Measurements from ENCODE around the gene B4GALT5.

B4GALT5 gene

DNA sequence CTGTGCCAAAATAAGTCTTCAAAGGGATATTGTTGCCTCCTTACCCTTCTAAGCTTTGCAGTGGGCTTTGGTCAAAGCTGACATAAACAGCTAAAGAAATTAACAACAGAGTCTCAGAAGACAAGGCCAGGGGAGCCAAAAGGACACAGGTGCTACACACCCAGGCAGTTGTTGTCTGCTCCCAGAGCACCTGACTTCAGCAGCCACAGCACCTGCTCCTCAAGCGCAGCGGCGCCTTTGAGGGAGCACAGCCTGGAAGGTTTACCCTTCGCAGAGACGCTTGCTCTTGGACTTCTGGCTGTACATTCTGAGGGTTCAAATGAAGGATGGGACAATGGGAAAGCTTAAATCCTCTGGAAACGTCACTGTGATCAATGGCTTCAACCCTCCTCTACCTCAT, 16.6 kb downstream of the B4GALT5 start:
- Histone ChIP-seq H3K27me3 (no peaks in the 10 kb centered on the region), H3K36me3 (no peaks in the 10 kb centered on the region), H3K27ac (peak overlapping the region; percentile 96), H3K4me3 (ENCODE audit: low read depth in 1 of 2, low read length in 1 of 2) (no peak overlapping the region), H3K4me1 (ENCODE audit: control insufficient read depth in 1 of 2, insufficient read depth in 1 of 2, low read depth in 1 of 2, low read length in 1 of 2) (peaks cover 98 to 100% of the 10 kb centered on the region in 2 experiments), H3K9me3 (no peaks in the 10 kb centered on the region)
- TF ChIP-seq, protein P1, sequence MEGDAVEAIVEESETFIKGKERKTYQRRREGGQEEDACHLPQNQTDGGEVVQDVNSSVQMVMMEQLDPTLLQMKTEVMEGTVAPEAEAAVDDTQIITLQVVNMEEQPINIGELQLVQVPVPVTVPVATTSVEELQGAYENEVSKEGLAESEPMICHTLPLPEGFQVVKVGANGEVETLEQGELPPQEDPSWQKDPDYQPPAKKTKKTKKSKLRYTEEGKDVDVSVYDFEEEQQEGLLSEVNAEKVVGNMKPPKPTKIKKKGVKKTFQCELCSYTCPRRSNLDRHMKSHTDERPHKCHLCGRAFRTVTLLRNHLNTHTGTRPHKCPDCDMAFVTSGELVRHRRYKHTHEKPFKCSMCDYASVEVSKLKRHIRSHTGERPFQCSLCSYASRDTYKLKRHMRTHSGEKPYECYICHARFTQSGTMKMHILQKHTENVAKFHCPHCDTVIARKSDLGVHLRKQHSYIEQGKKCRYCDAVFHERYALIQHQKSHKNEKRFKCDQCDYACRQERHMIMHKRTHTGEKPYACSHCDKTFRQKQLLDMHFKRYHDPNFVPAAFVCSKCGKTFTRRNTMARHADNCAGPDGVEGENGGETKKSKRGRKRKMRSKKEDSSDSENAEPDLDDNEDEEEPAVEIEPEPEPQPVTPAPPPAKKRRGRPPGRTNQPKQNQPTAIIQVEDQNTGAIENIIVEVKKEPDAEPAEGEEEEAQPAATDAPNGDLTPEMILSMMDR (IDR thresholded peaks at IDR 0.05), result no peak

DNA sequence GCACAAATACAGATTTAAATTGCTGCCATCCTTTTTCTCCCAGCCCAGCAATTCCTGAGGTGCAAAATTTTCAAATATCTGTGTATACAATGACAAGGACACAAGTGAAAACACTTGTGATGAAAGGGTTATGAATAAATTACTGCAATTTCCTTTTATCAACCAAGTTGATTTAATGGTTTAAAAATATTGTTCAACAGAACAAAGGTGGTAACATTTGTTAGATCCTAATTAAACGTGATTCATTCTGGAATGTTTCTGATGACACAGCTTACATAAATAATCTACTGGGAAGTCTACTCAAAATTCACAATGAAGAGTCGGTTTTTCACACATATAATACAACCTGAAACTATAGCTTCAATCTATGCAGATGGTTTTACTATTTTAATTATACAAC, 17.1 kb downstream of the B4GALT5 start:
- Histone ChIP-seq H3K9me3 (no peaks in the 10 kb centered on the region), H3K36me3 (no peaks in the 10 kb centered on the region), H3K27ac (peak overlapping the region; percentile 96), H3K27me3 (no peaks in the 10 kb centered on the region), H3K4me1 (ENCODE audit: control insufficient read depth in 1 of 2, insufficient read depth in 1 of 2, low read depth in 1 of 2, low read length in 1 of 2) (peaks cover 97 to 100% of the 10 kb centered on the region in 2 experiments), H3K4me3 (ENCODE audit: low read depth in 1 of 2, low read length in 1 of 2) (no peak overlapping the region)
- TF ChIP-seq, protein P1 (IDR thresholded peaks at IDR 0.05), result no peak

DNA sequence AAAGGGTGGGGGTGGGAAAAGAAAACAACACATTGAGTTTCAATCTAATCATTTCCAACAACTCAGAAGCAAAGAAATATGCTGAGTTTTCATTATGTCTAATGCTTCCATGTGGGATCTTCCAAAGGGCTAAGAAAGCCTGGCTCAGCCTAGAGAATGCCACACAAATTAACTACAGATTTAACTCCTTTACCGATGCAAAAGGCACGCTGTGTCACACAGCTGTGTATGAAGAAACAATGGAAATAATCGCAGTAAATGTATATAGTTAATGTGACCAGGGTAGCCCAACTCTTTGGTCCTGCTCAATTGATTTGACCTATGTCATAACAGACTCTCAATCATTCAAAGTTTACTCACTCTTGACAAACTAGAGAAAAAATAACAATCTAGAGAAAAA, 17.8 kb downstream of the B4GALT5 start:
- Histone ChIP-seq H3K9me3 (no peaks in the 10 kb centered on the region), H3K4me3 (ENCODE audit: low read depth in 1 of 2, low read length in 1 of 2) (no peak overlapping the region), H3K36me3 (no peaks in the 10 kb centered on the region), H3K4me1 (ENCODE audit: control insufficient read depth in 1 of 2, insufficient read depth in 1 of 2, low read depth in 1 of 2, low read length in 1 of 2) (peaks cover 97 to 100% of the 10 kb centered on the region in 2 experiments), H3K27me3 (no peaks in the 10 kb centered on the region), H3K27ac (peak overlapping the region; percentile 96)
- TF ChIP-seq, protein P1 (IDR thresholded peaks at IDR 0.05), result no peak

DNA sequence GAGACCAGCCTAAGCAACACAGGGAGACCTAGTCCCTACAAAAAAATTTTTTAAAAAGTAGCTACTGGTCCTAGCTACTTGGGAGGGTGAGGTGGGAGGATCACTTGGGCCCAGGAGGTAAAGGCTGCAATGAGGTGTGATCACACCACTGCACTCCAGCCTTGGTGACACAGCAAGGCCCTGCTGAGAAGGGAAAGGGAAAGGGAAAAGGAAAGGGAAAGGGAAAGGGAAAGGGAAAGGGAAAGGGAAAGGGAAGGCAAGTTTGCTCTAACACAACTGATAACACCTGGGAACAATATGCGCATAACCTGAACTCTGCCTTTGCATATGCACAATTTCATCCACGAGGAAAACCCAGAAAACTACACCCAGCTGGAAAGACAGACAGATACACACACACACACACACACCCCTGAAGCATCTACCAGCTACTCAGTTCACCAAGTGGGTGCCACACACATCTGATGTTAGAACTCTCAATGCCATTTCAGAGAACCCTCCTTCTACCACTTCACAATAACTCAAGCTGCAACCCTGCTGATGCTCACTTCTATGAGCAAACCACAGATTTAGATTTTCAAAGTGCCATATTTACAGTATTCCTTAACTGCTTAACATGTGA, 19.1 kb downstream of the B4GALT5 start:
- Histone ChIP-seq H3K4me1 (ENCODE audit: control insufficient read depth in 1 of 2, insufficient read depth in 1 of 2, low read depth in 1 of 2, low read length in 1 of 2) (peaks cover 97 to 99% of the 10 kb centered on the region in 2 experiments), H3K27me3 (no peaks in the 10 kb centered on the region), H3K36me3 (no peaks in the 10 kb centered on the region), H3K9me3 (no peaks in the 10 kb centered on the region), H3K4me3 (ENCODE audit: low read depth in 1 of 2, low read length in 1 of 2) (no peak overlapping the region), H3K27ac (peak overlapping the region; percentile 96)
- TF ChIP-seq, protein P1 (IDR thresholded peaks at IDR 0.05), result no peak

DNA sequence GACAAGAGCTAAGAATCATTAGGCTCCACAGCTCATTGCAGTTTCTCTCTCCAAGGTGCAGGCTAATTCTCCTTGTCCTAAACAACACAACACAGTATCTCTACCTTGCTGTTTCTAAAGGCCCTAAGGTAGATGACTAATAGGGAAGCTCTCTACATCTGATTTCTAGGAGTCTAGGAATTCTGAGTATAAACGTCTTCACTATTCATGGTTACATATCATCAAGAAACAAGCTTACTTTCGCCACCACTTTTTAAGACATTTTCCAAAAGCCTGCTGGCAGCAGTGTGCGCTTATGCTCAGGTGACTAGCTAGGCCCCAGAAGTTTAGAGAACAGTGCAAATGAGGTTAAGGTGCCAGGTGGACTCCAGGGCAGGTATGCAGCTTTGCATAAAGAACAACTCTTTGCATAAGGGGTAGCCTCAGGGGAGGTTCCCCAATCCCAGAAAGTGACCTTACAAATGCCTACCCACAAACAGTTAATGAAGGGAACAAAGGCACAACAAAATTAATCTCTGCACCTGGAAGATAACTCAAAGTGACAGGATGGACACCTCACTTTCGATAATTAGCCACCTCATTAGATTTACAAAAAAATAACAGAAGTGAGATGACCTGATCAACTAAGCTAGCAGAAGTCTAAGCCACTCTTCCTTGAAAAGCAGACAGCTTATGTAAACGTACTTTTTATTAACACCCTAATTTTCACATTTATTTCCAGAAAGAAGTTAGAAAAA, 20.1 kb downstream of the B4GALT5 start:
- H3K4me3 ChIP-seq (ENCODE audit: low read depth in 1 of 2, low read length in 1 of 2), result peak overlapping the region in 1 of 2 experiments; percentile 8
- no peaks in the 10 kb centered on the region for H3K27me3 ChIP-seq
- H3K27ac ChIP-seq, result peak overlapping the region; percentile 96
- no peaks in the 10 kb centered on the region for H3K36me3 ChIP-seq
- H3K9me3 ChIP-seq, result no peaks in the 10 kb centered on the region
- peaks cover 97 to 99% of the 10 kb centered on the region in 2 experiments for H3K4me1 ChIP-seq (ENCODE audit: control insufficient read depth in 1 of 2, insufficient read depth in 1 of 2, low read depth in 1 of 2, low read length in 1 of 2)
- TF ChIP-seq, protein P1 (IDR thresholded peaks at IDR 0.05), result no peak

Measured in neutrophil (primary cell).